Measurements from ENCODE around the gene HEATR9. TPM values are rescaled to one million over a fixed set of nuclear protein-coding genes. Genes with fewer than 3 reads are reported as not detected.

HEATR9 gene
- total and polyA plus RNA-seq, 5 donors from 2014 or later = not detected

GRCh38 chr17:35876534-35876933 is 7.8 kb upstream of the HEATR9 start:
- peaks cover 4% of the 10 kb centered on the region for H3K4me1 ChIP-seq (ENCODE audit: control insufficient read depth, insufficient read depth, low read length, poor library complexity, severe bottlenecking)
- Mint-ChIP-seq H3K27me3 (no peaks in the 10 kb centered on the region), H3K4me3 (no peak overlapping the region), H3K9me3 (peaks cover 0 to 2% (median 0%) of the 10 kb centered on the region in 7 donors), H3K36me3 (no peaks in the 10 kb centered on the region), H3K27ac (peak overlapping the region in 1 of 3 donors; percentile 38), H3K4me1 (peaks cover 5 to 23% (median 16%) of the 10 kb centered on the region in 4 donors)
- DNase-seq = no peak
- H3K9me3 ChIP-seq (ENCODE audit: control insufficient read depth in 2 of 2, low read length in 2 of 2) = no peaks in the 10 kb centered on the region
- no peak overlapping the region for H3K27ac ChIP-seq (ENCODE audit: insufficient read depth, low read length, poor library complexity, severe bottlenecking)
- no peak overlapping the region for H3K4me3 ChIP-seq (ENCODE audit: low read depth, low read length)
- no peaks in the 10 kb centered on the region for H3K36me3 ChIP-seq (ENCODE audit: control insufficient read depth, insufficient read depth, low read length)
- ATAC-seq (ENCODE audit: low read depth in 2 of 2) = no peak
- H3K27me3 ChIP-seq (ENCODE audit: control insufficient read depth, insufficient read depth, low read length) = no peaks in the 10 kb centered on the region

- Histone ChIP-seq H3K36me3 (ENCODE audit: control insufficient read depth, insufficient read depth, low read length) (no peaks in the 10 kb centered on the region), H3K9me3 (ENCODE audit: control insufficient read depth in 2 of 2, low read length in 2 of 2) (no peaks in the 10 kb centered on the region), H3K4me3 (ENCODE audit: low read depth, low read length) (no peak overlapping the region), H3K27me3 (ENCODE audit: control insufficient read depth, insufficient read depth, low read length) (no peaks in the 10 kb centered on the region), H3K4me1 (ENCODE audit: control insufficient read depth, insufficient read depth, low read length, poor library complexity, severe bottlenecking) (peaks cover 4% of the 10 kb centered on the region), H3K27ac (ENCODE audit: insufficient read depth, low read length, poor library complexity, severe bottlenecking) (no peak overlapping the region)
- no peak for ATAC-seq (ENCODE audit: low read depth in 2 of 2)
- peaks cover 0 to 2% (median 0%) of the 10 kb centered on the region in 7 donors for H3K9me3 Mint-ChIP-seq
- no peak for DNase-seq
- peak overlapping the region in 1 of 3 donors; percentile 67 for H3K27ac Mint-ChIP-seq
- peak overlapping the region in 1 of 4 donors; percentile 2 for H3K4me3 Mint-ChIP-seq
- no peaks in the 10 kb centered on the region for H3K27me3 Mint-ChIP-seq
- H3K4me1 Mint-ChIP-seq = peaks cover 5 to 27% (median 14%) of the 10 kb centered on the region in 4 donors
- H3K36me3 Mint-ChIP-seq = no peaks in the 10 kb centered on the region
These were observed 7.1 kb upstream of the HEATR9 start for GRCh38 chr17:35875800-35876139.

GRCh38 chr17:35875072-35875799 is 6.5 kb upstream of the HEATR9 start:
- Mint-ChIP-seq H3K9me3 (peaks cover 0 to 2% (median 0%) of the 10 kb centered on the region in 7 donors), H3K36me3 (no peaks in the 10 kb centered on the region), H3K4me3 (peak overlapping the region in 1 of 4 donors; percentile 2), H3K27ac (peak overlapping the region in 1 of 3 donors; percentile 67), H3K27me3 (no peaks in the 10 kb centered on the region), H3K4me1 (peaks cover 1 to 24% (median 12%) of the 10 kb centered on the region in 4 donors)
- Histone ChIP-seq H3K4me3 (ENCODE audit: low read depth, low read length) (no peak overlapping the region), H3K27ac (ENCODE audit: insufficient read depth, low read length, poor library complexity, severe bottlenecking) (no peak overlapping the region), H3K36me3 (ENCODE audit: control insufficient read depth, insufficient read depth, low read length) (no peaks in the 10 kb centered on the region), H3K4me1 (ENCODE audit: control insufficient read depth, insufficient read depth, low read length, poor library complexity, severe bottlenecking) (peaks cover 4% of the 10 kb centered on the region), H3K27me3 (ENCODE audit: control insufficient read depth, insufficient read depth, low read length) (no peaks in the 10 kb centered on the region), H3K9me3 (ENCODE audit: control insufficient read depth in 2 of 2, low read length in 2 of 2) (no peaks in the 10 kb centered on the region)
- DNase-seq (peak in 1 of 3 donors; percentile 43), ATAC-seq (ENCODE audit: low read depth in 2 of 2) (no peak)

GRCh38 chr17:35872196-35872980 is 3.7 kb upstream of the HEATR9 start:
- Mint-ChIP-seq H3K27me3 (no peaks in the 10 kb centered on the region), H3K4me3 (peak overlapping the region in 1 of 4 donors; percentile 21), H3K9me3 (peaks cover 0 to 2% (median 0%) of the 10 kb centered on the region in 7 donors), H3K27ac (no peak overlapping the region), H3K36me3 (no peaks in the 10 kb centered on the region), H3K4me1 (peaks cover 0 to 17% (median 3%) of the 10 kb centered on the region in 4 donors)
- ATAC-seq (ENCODE audit: low read depth in 2 of 2) = no peak
- DNase-seq = no peak
- Histone ChIP-seq H3K27me3 (ENCODE audit: control insufficient read depth, insufficient read depth, low read length) (no peaks in the 10 kb centered on the region), H3K27ac (ENCODE audit: insufficient read depth, low read length, poor library complexity, severe bottlenecking) (no peak overlapping the region), H3K9me3 (ENCODE audit: control insufficient read depth in 2 of 2, low read length in 2 of 2) (no peaks in the 10 kb centered on the region), H3K4me1 (ENCODE audit: control insufficient read depth, insufficient read depth, low read length, poor library complexity, severe bottlenecking) (no peaks in the 10 kb centered on the region), H3K36me3 (ENCODE audit: control insufficient read depth, insufficient read depth, low read length) (no peaks in the 10 kb centered on the region), H3K4me3 (ENCODE audit: low read depth, low read length) (no peak overlapping the region)

- Histone ChIP-seq H3K4me1 (ENCODE audit: control insufficient read depth, insufficient read depth, low read length, poor library complexity, severe bottlenecking) (no peaks in the 10 kb centered on the region), H3K27ac (ENCODE audit: insufficient read depth, low read length, poor library complexity, severe bottlenecking) (no peak overlapping the region), H3K4me3 (ENCODE audit: low read depth, low read length) (no peak overlapping the region), H3K9me3 (ENCODE audit: control insufficient read depth in 2 of 2, low read length in 2 of 2) (no peaks in the 10 kb centered on the region), H3K27me3 (ENCODE audit: control insufficient read depth, insufficient read depth, low read length) (no peaks in the 10 kb centered on the region), H3K36me3 (ENCODE audit: control insufficient read depth, insufficient read depth, low read length) (no peaks in the 10 kb centered on the region)
- DNase-seq (peak in 1 of 3 donors; percentile 70), ATAC-seq (ENCODE audit: low read depth in 2 of 2) (peak; percentile 62 to 71)
- Mint-ChIP-seq H3K9me3 (peaks cover 0 to 2% (median 0%) of the 10 kb centered on the region in 7 donors), H3K4me1 (peaks cover 0 to 13% (median 3%) of the 10 kb centered on the region in 4 donors), H3K27me3 (no peaks in the 10 kb centered on the region), H3K36me3 (no peaks in the 10 kb centered on the region), H3K4me3 (no peak overlapping the region), H3K27ac (no peak overlapping the region)
These were observed 2.5 kb upstream of the HEATR9 start for GRCh38 chr17:35870906-35871819.

- no peak overlapping the region for H3K4me3 ChIP-seq (ENCODE audit: low read depth, low read length)
- Mint-ChIP-seq H3K27ac (no peak overlapping the region), H3K36me3 (peaks cover 5% of the 10 kb centered on the region), H3K4me1 (peaks cover 0 to 8% (median 1%) of the 10 kb centered on the region in 4 donors), H3K4me3 (no peak overlapping the region), H3K27me3 (no peaks in the 10 kb centered on the region), H3K9me3 (no peaks in the 10 kb centered on the region)
- no peaks in the 10 kb centered on the region for H3K9me3 ChIP-seq (ENCODE audit: control insufficient read depth in 2 of 2, low read length in 2 of 2)
- no peaks in the 10 kb centered on the region for H3K27me3 ChIP-seq (ENCODE audit: control insufficient read depth, insufficient read depth, low read length)
- DNase-seq (no peak), ATAC-seq (ENCODE audit: low read depth in 2 of 2) (no peak)
- H3K27ac ChIP-seq (ENCODE audit: insufficient read depth, low read length, poor library complexity, severe bottlenecking) = no peak overlapping the region
- no peaks in the 10 kb centered on the region for H3K36me3 ChIP-seq (ENCODE audit: control insufficient read depth, insufficient read depth, low read length)
- H3K4me1 ChIP-seq (ENCODE audit: control insufficient read depth, insufficient read depth, low read length, poor library complexity, severe bottlenecking) = no peaks in the 10 kb centered on the region
These were observed 1.1 kb downstream of the HEATR9 start for GRCh38 chr17:35867574-35867973.

GRCh38 chr17:35866341-35866950 is 2.2 kb downstream of the HEATR9 start:
- Histone ChIP-seq H3K4me3 (ENCODE audit: low read depth, low read length) (no peak overlapping the region), H3K27ac (ENCODE audit: insufficient read depth, low read length, poor library complexity, severe bottlenecking) (no peak overlapping the region), H3K4me1 (ENCODE audit: control insufficient read depth, insufficient read depth, low read length, poor library complexity, severe bottlenecking) (no peaks in the 10 kb centered on the region), H3K36me3 (ENCODE audit: control insufficient read depth, insufficient read depth, low read length) (no peaks in the 10 kb centered on the region), H3K9me3 (ENCODE audit: control insufficient read depth in 2 of 2, low read length in 2 of 2) (no peaks in the 10 kb centered on the region), H3K27me3 (ENCODE audit: control insufficient read depth, insufficient read depth, low read length) (no peaks in the 10 kb centered on the region)
- no peak for DNase-seq
- Mint-ChIP-seq H3K27ac (no peak overlapping the region), H3K36me3 (peaks cover 8% of the 10 kb centered on the region), H3K27me3 (no peaks in the 10 kb centered on the region), H3K4me1 (peaks cover 0 to 3% (median 0%) of the 10 kb centered on the region in 4 donors), H3K9me3 (no peaks in the 10 kb centered on the region), H3K4me3 (no peak overlapping the region)
- no peak for ATAC-seq (ENCODE audit: low read depth in 2 of 2)
